NCI-H2227 (cell line): ENCODE measurements around the gene DPM3.

Experiments used
- DNase-seq: peaks from one replicate; lab custom pipeline; 2025; ENCODE audit not compliant: unreplicated experiment; lab: John Stamatoyannopoulos, UW

DPM3 gene

GRCh38 chr1:155103325-155103724 is 37.0 kb downstream of the DPM3 start:
- no peak for DNase-seq

- DNase-seq: no peak
Observed at GRCh38 chr1:155099331-155099730, 41.0 kb downstream of the DPM3 start.

- DNase-seq: no peak
Observed at GRCh38 chr1:155094622-155094948, 45.7 kb downstream of the DPM3 start.

- DNase-seq: peak; percentile 90
Observed at GRCh38 chr1:155093911-155094621, 46.3 kb downstream of the DPM3 start.

GRCh38 chr1:155092641-155093040 is 47.7 kb downstream of the DPM3 start:
- no peak for DNase-seq

- DNase-seq: no peak
Observed at GRCh38 chr1:155092131-155092530, 48.2 kb downstream of the DPM3 start.

- DNase-seq: peak; percentile 93
Observed at GRCh38 chr1:155091071-155092051, 49.0 kb downstream of the DPM3 start.
